Left lobe of liver (tissue), 2 donors: ENCODE results near the gene SRGAP1. TPM values are rescaled to one million over a fixed set of nuclear protein-coding genes. Genes with fewer than 3 reads are reported as not detected.

Experiments
- ATAC-seq: fragments of 200-7000 bp; cut with Tn5 transposase; one replicate; pipeline ENCODE4 v1.9.1; 2020; ENCODE audit warnings: mild to moderate bottlenecking, moderate library complexity
- DNase-seq: peaks from one replicate; pipeline ENCODE4 v3.0.0-alpha.2; 2020; ENCODE audit warnings: low spot score
- total RNA-seq: library from RNA; stranded (reverse); gene quantifications from one replicate; pipeline ENCODE4 v1.2.1, GENCODE V29; 2021
- donor health status: DM: no; HTN: no; CAD: no; lungs with moderate emphysema.
- donor health status: DM: no; HTN: yes; CAD: no.

Gene SRGAP1
- total RNA-seq, 1 donor from 2014 or later: 1.1 TPM

- ATAC-seq (no peak), DNase-seq (no peak)
Observed at GRCh38 chr12:63961048-63961447, 116.5 kb downstream of the SRGAP1 start.

- ATAC-seq (no peak), DNase-seq (no peak)
Observed at GRCh38 chr12:63961543-63961942, 117.0 kb downstream of the SRGAP1 start.

GRCh38 chr12:63963868-63964267, 119.4 kb downstream of the SRGAP1 start:
- no peak for DNase-seq
- ATAC-seq: no peak

- ATAC-seq (no peak), DNase-seq (no peak)
Observed at GRCh38 chr12:63964301-63964700, 119.8 kb downstream of the SRGAP1 start.

- no peak for ATAC-seq
- no peak for DNase-seq
Observed at GRCh38 chr12:63965936-63966605, 121.6 kb downstream of the SRGAP1 start.

GRCh38 chr12:63966606-63966975, 122.1 kb downstream of the SRGAP1 start:
- no peak for ATAC-seq
- no peak for DNase-seq

GRCh38 chr12:63967358-63968145, 123.1 kb downstream of the SRGAP1 start:
- ATAC-seq (no peak), DNase-seq (no peak)

- ATAC-seq: no peak
- no peak for DNase-seq
Observed at GRCh38 chr12:63968673-63969072, 124.2 kb downstream of the SRGAP1 start.

GRCh38 chr12:63976902-63977395, 132.4 kb downstream of the SRGAP1 start:
- ATAC-seq (peak; percentile 51), DNase-seq (no peak)

- no peak for DNase-seq
- ATAC-seq: no peak
Observed at GRCh38 chr12:63977441-63977840, 132.9 kb downstream of the SRGAP1 start.

GRCh38 chr12:63978519-63978918, 134.0 kb downstream of the SRGAP1 start:
- ATAC-seq (no peak), DNase-seq (no peak)

- ATAC-seq (no peak), DNase-seq (no peak)
Observed at GRCh38 chr12:63980211-63980610, 135.7 kb downstream of the SRGAP1 start.

GRCh38 chr12:63981343-63981742, 136.8 kb downstream of the SRGAP1 start:
- no peak for ATAC-seq

GRCh38 chr12:63982604-63983295, 138.2 kb downstream of the SRGAP1 start:
- ATAC-seq: no peak
- no peak for DNase-seq

More at GRCh38 chr12:63981343-63981742, 136.8 kb downstream of the SRGAP1 start:
- no peak for DNase-seq

- DNase-seq (no peak), ATAC-seq (no peak)
Observed at GRCh38 chr12:63985456-63985855, 141.0 kb downstream of the SRGAP1 start.

- ATAC-seq: no peak
- DNase-seq: no peak
Observed at GRCh38 chr12:63985945-63986344, 141.4 kb downstream of the SRGAP1 start.

- no peak for DNase-seq
- no peak for ATAC-seq
Observed at GRCh38 chr12:63989301-63989845, 144.9 kb downstream of the SRGAP1 start.

GRCh38 chr12:63990828-63991547, 146.5 kb downstream of the SRGAP1 start:
- no peak for DNase-seq
- ATAC-seq: no peak

- no peak for DNase-seq
- ATAC-seq: no peak
Observed at GRCh38 chr12:63994704-63995103, 150.2 kb downstream of the SRGAP1 start.

- ATAC-seq: no peak
Observed at GRCh38 chr12:63995512-63995911, 151.0 kb downstream of the SRGAP1 start.

GRCh38 chr12:63996556-63996955, 152.1 kb downstream of the SRGAP1 start:
- no peak for DNase-seq
- ATAC-seq: no peak

More at GRCh38 chr12:63995512-63995911, 151.0 kb downstream of the SRGAP1 start:
- no peak for DNase-seq
